NCI-H69 (cell line): ENCODE results near the gene GABRR1.
"Not testable (repeated sequence)": the region's sequence is repeated elsewhere in the genome, so short reads cannot be mapped to it uniquely, and the experiment has no call there.

Source experiments
- DNase-seq: peaks from one replicate; lab custom pipeline; 2025; lab: John Stamatoyannopoulos, UW

Gene GABRR1

DNA sequence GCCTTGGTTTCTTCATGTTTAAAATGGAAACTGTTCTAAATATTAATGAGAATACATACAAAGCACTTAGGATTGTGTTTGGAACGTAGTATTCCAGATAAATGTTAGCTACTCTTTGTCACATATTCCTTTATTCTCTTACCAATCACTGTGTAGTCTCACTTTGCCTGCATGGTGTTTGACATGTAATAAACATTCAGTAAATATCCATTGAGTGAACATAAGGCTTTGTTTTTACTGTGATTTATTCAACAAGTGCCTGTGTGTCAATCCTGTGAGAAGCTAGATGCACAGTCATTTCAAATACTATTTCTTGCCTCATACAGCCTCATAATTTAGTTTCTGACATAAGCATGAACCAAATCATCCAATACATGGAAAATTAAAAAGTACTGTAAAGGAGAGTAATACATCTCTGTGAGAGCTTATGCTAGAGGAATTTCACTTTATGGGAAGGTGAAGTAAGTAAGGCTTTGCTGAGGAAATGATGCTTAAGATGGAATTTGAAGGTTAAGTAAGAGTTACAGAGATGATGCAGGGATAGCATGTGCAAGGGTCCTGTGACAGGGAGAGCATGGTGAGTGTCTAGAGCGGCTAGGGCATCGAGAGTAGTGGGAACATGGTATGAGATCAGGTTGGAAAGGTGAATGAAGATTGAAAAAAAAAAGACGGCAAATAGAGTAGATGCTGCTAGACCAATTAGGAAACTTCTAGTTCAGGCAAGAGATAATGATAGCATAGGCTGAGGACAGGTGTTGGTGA lies 56.6 kb downstream of the GABRR1 start:
- no peak for DNase-seq

DNA sequence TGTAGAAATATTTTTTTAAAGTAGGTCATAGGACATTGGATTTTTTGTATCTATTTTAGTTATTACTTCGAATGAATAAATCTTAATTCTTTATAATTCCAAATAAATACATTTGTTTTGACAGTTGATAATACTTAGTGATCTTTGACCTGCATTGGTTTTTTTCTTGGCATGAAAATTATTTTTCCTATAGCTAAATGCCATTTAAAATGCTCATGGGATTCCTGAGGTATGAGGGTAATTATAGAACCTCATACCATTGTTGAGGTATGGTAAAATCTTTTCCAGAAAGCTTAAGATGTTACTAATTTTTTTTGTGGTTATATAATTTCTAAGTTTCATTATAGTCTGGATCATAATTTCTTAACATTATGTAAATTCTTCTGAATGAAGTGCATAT lies 63.0 kb downstream of the GABRR1 start:
- DNase-seq: no peak

DNA sequence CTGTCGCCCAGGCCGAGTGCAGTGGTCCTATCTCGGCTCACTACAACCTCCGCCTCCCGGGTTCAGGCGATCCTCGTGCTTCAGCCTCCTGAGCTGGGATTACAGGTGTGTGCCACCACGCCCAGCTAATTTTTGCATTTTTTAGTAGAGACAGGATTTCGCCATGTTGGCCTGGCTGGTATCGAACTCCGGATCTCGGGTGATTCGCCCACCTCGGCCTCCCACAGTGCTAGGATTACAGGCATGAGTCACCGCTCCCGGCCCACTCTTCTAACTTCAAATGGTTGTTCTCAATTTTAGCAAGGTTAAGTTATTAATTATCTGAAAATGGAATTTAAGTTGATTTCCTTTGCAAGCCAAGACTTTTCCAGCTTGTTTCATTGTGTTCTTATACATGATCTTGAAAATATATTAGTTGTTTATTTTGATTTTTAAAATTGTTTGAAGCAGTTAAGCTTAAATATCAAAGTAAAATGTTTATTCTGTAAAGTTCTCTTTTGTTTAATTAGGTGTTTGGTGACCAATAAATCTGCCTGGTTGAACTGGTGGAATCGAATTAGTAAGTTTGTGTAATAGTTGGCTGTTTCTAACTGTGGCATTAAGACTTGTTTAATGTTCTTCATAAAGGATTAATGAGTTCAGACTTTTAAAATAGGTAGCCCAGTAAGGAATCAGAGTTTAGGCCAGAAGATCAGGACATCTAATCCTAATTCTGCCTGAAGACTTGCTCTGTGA lies 69.0 kb downstream of the GABRR1 start:
- DNase-seq: no peak

DNA sequence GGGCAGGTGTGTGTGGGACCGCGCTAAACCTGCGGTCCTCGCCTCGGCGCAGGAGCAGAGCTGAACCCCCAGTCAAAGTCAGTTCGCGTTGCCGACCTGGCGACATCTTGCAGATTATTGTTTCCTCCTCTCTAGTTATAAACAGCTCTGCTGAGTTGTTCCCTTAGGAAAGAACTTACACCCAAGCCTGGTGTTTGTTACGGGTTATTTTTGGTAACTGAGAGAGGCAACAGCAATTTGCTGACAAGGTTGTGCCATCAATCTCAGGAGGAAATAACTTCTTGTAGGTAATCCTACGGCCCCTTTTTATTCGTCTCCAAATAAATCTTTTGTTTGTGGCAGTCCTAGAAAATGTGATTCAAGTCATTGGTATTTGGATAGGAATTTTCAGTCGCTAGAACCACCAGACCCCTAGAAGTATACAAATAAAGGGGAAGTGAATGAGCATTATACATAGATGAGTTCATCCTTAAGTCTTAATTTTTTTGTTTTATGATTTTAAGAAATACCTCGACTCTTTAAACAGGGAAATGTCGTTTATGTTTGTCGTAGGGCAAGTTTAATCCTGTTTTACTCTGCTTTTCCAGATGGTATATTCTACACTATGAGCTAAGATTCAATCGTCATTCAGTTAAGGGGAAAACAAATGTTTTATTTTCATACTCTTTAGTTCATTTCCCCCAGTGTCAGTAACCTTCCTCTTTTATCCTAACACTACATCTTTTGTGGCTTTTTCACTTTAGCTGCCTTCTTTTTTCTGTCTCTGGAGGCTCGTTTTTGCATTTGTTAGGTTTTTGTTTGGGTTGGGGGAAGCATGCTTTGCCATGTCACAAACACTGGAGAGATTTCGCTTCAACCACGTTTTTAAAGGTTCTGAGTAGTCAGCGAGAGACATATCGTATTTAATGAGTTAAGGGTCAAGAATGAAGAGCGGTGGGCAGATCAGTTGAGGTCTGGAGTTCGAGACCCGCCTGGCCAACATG lies 70.1 kb downstream of the GABRR1 start:
- DNase-seq: peak; percentile 83

DNA sequence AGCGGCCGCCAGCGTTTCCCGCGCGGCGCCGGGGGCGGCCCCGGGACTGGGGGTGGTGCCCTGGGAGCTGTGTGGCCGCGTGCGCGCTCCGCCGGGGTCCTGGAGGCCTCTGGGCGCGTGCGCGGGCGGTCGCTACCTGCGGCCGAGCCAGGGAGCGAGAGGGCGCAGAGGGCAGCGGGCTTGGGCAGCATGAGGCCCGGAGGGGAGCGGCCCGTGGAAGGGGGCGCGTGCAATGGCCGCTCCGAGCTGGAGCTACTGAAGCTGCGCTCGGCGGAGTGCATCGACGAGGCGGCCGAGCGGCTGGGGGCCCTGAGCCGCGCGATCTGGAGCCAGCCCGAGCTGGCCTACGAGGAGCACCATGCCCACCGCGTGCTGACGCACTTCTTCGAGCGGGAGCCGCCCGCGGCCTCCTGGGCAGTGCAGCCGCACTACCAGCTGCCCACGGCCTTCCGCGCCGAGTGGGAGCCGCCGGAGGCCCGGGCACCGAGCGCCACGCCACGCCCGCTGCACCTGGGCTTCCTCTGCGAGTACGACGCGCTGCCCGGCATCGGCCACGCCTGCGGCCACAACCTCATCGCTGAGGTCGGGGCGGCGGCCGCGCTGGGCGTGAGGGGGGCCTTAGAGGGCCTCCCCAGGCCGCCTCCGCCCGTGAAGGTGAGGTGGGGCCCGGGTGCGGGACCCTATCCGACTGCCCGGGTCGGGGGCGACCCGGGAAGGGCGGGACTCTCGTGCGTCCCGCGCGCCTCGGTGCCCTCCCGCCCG lies 71.0 kb downstream of the GABRR1 start, which contains the start of gene PM20D2:
Gene PM20D2, plus strand, starts transcription at position 100 of the 762 bp plus-strand sequence. Its CDS starts 90 bp downstream, at position 190.
- DNase-seq: peak; percentile 95

DNA sequence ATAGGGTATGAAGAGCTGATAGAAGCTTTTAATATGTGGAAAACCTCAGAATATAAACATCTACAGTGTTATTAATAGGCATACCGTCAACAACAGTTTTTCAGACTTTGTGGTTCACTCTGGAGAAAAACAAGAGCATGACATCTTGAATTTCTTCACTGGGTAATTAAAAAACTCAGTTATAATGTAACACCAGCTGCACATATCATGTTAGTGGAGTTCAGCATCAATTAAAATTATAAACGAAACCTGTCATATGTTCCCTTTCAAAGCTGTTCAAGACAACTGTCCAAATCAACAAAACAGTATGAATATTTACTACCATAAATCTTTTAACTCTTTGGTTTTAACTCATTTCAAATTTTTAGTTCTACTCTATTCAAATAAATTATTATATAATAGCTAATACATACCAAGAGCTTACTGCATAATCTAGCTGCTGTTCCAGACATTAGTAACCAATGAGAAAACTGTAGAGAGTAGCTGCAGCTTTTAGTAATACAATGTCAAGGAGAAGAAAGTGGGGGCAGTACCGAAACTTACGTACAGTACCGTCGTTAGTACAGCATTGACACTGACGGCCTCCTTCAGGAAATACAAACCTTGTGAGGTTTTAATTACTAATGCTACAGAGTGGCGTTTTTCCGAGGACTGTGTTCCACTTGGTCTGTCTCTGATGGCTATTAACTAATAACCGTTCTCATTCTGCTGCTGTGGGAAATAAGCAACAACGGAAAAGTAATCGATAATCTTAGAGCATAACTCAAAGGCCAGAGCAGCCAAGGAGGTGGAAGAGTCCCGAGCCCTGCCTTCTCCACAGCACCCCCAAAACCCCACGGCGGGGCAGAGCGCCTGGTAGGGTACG lies 71.8 kb downstream of the GABRR1 start:
- DNase-seq: peak; percentile 80

DNA sequence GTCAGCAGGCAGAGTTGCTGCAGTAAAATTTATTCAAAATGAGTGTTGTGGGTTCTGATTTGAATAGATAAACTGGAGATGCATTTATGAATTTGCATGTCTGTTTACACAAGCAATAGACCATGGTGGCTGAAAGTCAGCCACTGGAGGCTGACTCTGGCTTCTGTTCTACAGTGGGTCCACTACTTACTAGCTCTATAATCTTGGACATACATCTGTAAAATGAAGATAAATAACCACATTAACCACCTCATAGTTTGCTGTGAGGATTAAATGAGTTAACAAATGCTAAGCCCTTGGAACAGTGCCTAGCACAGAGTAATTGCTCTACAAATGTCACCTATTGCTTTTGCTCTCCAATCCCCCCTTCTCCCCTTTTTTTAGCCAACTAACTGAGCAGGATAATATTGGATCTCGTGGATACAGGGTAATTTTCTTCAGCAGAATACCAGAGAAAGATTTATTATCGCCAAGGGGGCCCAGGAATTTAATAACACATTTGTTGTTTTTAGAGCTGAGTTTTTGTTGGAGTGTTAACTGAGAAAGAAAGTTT lies 72.7 kb downstream of the GABRR1 start:
- DNase-seq: peak; percentile 73

DNA sequence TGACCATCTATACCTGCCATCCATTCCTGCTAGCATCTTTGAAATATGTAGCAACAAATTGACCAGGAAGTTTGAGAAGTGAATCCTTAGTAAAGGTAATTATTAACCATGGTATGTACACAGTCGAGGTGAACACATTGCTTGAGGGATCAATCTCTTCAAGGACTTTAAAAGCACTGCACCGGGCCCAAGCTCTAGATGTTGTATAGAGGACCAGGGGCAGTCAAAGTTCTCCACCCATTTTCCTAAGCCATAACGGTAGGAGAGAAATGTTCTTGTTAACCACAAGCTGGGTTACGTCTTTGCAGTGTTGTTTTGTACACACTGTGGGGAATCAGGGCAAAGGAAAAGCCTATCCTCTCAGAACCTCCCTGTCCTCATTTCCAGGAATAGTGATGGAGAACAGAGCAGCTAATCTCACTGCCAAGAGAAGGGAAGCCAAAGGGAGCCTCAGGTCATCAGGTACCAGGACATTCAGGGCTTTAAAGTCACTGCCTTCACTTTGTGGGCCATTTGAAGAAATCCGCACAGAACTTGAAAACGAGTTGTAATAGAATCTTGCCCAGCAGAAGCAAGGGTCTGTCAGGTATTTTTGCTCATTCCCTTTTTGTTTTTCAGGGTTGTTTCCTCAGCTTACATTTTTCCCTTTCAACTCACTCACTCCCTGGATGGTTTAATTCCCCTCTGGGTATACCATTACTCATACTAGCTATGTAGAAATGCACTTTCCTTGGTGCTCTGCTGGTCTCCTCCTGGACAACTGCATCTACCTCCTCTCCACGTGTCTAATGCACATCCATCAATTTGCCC lies 76.6 kb downstream of the GABRR1 start:
- DNase-seq: no peak

DNA sequence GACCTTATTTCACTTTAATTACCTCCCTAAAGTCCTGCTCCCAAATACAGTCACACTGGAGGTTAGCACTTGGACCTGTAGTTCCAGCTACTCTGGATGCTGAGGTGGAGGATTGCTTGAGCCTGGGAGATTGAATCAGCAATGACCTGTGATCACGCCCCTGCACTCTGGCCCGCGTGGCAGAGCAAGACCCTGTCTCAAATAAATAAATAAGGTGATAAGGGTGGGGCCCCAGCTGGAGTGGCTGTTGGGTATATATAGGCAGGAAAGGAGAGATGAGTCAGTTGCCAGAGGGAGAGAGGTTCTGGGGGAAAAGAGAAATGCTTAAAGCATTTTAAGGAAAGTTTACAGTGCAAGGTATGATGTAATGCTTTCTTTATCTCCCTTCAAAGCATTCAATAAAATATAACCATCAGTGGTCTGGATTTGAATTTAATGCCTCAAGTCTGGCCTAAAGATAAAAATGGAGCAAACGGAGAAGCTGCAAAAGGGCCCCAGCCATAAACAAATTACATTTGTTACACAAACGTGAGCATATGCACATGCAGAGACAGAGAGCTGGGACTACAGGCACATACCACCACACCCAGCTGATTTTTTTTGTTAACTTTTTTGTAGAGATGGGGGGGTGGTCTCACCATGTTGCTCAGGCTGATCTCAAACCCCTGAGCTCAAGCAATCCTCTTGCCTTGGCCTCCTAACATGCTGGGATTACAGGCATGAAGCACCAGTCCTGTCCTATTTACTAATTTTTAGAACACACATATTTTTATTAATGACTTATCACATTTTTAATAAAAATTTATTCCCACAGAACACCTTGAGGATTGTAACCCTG lies 77.4 kb downstream of the GABRR1 start:
- DNase-seq: no peak

DNA sequence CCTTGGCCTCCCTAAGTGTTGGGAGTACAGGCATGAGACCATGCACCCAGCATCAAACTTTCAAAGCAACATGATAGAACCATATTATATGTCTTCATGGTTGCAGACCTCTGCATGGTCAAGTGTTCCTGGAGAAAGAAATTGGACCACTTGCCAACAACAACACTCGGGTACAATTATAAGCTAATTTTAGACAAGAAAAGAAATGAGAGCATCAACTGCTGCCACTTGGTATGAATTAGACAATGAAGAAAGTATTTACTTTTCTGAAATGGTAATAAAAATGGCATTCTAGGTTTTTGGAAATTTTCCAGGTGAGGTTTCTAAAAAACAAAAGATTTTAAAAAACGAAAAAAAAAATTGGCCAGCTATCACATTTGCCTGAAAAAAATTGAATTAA lies 79.0 kb downstream of the GABRR1 start:
- DNase-seq: peak; percentile 12

DNA sequence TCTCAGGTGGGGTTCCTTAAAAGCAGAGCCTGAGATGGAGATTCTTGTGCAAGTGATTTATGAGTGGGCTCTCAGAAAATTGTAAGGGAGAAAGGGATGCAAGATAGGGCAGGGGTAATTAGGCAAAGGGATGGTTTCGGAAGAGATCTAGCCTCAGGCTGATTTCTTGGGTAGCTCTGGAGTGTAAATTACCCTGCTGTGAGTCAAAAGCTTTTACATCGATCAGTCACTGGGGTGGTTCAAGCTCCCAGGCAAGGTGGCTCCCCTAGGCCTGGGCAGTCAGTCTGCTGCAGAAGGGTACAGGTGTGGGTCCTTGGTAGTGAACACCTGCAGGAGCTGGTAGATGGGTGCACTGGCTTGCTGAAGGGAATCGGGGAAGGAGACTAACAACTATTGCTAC lies 82.4 kb downstream of the GABRR1 start:
- DNase-seq: peak; percentile 71

DNA sequence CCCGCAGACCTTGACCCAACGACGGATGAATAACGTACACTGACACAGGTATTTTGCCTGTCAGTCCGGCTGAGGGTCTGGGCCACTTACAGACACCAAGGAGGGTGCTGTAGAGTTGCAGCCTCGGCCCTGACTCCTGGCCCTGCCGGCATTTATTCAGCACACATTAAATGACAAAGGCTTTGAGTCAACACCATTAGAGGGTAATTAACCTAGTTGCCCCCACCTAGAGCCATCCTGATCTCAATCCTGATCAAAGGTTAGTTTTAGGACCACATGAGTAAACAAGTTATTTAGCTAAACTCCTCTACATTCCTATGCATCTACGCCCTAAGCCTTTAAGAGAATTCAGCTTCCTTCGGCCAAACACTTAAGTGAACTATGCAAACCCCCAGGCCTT lies 83.2 kb downstream of the GABRR1 start:
- no peak for DNase-seq

DNA sequence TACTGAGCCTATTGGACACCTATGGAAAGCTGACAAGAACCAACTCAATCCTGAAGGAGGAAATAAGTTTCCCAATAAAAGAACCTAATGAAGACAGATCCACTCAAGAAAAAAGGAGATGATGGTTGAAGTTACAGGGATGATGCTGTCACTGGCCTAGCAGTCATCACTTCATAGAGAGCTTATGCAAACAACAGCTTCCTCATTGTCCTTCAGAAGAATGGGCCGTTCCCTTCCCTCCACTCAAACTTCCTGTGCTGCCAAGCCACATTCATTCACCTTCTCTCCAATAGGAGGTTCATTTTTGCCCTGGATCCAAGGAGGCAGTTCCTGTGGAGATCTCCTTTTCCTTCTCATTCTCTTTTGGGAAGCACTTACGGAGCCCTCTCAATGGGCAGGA lies 85.1 kb downstream of the GABRR1 start:
- peak; percentile 14 for DNase-seq

DNA sequence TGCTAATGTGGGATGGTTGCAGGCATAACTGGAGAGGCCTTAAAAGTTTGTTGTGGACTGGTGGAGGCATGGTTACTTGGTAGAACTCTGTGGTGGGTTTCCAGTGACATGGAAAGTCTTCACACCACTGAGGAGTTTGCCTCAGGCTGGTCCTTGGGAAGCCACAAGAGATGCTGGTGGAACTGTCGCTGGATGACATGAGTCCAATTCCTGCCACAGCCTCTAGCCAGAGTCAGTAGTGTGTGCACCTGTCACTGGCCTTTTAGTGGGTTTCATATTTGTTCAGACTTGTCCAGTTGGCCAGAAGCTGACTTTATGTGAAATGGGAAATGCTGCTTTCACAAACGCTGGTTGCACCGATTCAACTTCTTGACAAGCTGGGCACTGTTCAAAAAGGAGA lies 85.6 kb downstream of the GABRR1 start:
- no peak for DNase-seq

DNA sequence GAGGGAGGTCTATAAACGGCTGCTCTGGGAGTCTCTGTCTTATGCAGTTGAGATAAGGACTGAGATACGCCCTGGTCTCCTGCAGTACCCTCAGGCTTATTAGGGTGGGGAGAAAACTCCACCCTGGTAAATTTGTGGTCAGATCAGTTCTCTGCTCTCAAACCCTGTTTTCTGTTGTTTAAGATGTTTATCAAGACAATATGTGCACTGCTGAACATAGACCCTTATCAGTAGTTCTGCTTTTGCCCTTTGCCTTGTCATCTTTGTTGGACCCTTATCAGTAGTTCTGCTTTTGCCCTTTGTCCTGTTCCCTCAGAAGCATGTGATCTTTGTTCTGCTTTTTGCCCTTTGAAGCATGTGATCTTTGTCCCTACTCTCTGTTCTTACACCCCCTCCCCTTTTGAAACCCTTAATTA lies 88.9 kb downstream of the GABRR1 start:
- DNase-seq: not testable (repeated sequence)
